ENCODE measurements around the gene AVL9.
"Not testable (repeated sequence)": the region's sequence is repeated elsewhere in the genome, so short reads cannot be mapped to it uniquely, and the experiment has no call there.

AVL9 gene

GRCh38 chr7:32495298-32496051 lies at the start of gene AVL9:
AVL9 (plus strand) TSS chr7:32495489; CDS start chr7:32495710, 221 bp downstream.
- H3K36me3 Mint-ChIP-seq: peaks cover 21% of the 10 kb centered on the region

GRCh38 chr7:32447218-32447617 lies 48.1 kb upstream of the AVL9 start:
- H3K4me1 Mint-ChIP-seq: no peaks in the 10 kb centered on the region
- no peaks in the 10 kb centered on the region for H3K27me3 Mint-ChIP-seq
- no peak overlapping the region for H3K27ac Mint-ChIP-seq
- CTCF ChIA-PET: no interaction called here
- no peaks in the 10 kb centered on the region for H3K36me3 Mint-ChIP-seq
- no peak for DNase-seq
- H3K4me3 Mint-ChIP-seq: no peak overlapping the region
- H3K9me3 Mint-ChIP-seq: no peaks in the 10 kb centered on the region

More at GRCh38 chr7:32495298-32496051, at the start of gene AVL9:
- CTCF ChIA-PET: no interaction called here
- Mint-ChIP-seq H3K27me3 (no peaks in the 10 kb centered on the region), H3K4me3 (peak within 1 kb of the TSS; percentile 91), H3K4me1 (peaks cover 41% of the 10 kb centered on the region), H3K9me3 (peaks cover 4% of the 10 kb centered on the region), H3K27ac (peak within 1 kb of the TSS; percentile 97)
- DNase-seq: peak; percentile 100

- H3K9me3 Mint-ChIP-seq: no peaks in the 10 kb centered on the region
These were observed 41.8 kb upstream of the AVL9 start for GRCh38 chr7:32453341-32454011.

DNA sequence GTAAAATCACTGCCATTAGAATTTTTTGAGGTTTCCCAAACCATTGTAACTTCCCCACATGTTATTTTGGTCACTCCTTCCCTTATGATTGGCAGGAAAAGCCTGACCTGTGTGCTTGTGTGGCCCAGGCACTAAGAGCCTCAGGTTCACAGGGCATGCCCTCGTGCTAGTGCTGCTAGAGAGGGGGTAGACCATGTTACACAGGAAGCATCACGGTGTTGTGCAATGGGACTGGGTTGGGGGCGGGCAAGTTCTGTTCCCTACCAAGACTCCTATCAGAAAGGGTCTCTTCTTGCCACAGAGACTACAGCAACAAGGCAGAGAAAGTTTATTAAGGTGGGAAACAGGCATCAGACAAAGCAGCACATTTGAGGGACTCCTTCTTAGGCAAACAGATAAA lies 37.3 kb upstream of the AVL9 start:
- H3K9me3 Mint-ChIP-seq: no peaks in the 10 kb centered on the region
- CTCF ChIA-PET: no interaction called here
- H3K4me1 Mint-ChIP-seq: no peaks in the 10 kb centered on the region
- no peak overlapping the region for H3K4me3 Mint-ChIP-seq
- DNase-seq: no peak
- H3K27ac Mint-ChIP-seq: no peak overlapping the region
- H3K36me3 Mint-ChIP-seq: no peaks in the 10 kb centered on the region
- H3K27me3 Mint-ChIP-seq: no peaks in the 10 kb centered on the region

More at GRCh38 chr7:32453341-32454011, 41.8 kb upstream of the AVL9 start:
- CTCF ChIA-PET: no interaction called here
- Mint-ChIP-seq H3K4me3 (no peak overlapping the region), H3K27me3 (no peaks in the 10 kb centered on the region), H3K27ac (no peak overlapping the region), H3K36me3 (no peaks in the 10 kb centered on the region), H3K4me1 (no peaks in the 10 kb centered on the region)
- no peak for DNase-seq

GRCh38 chr7:32459788-32460187 lies 35.5 kb upstream of the AVL9 start:
- H3K27me3 Mint-ChIP-seq: no peaks in the 10 kb centered on the region
- no peak overlapping the region for H3K4me3 Mint-ChIP-seq
- no peaks in the 10 kb centered on the region for H3K9me3 Mint-ChIP-seq
- no peak overlapping the region for H3K27ac Mint-ChIP-seq
- H3K36me3 Mint-ChIP-seq: no peaks in the 10 kb centered on the region
- CTCF ChIA-PET: no interaction called here
- no peak for DNase-seq
- no peaks in the 10 kb centered on the region for H3K4me1 Mint-ChIP-seq

DNA sequence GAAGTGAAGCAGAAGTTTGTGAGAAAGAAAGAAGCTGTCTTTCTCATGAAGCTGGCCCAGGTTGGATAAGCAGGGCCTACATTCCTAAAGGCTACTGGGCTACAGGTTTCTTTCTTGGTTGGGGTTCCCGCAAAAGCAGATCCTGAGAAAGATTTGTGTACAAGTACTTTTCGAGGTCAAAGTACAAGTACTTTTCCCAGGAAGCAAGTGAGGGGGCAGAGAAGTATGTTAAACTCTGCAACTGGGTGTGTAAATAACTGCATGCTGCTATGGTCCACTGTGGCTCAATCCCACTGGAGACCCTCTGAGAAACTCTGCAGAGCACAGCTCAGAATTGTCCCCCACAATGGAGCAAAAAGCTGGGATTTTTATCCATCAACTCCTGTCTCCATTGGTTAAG lies 33.8 kb upstream of the AVL9 start:
- CTCF ChIA-PET: no interaction called here
- DNase-seq: no peak
- no peaks in the 10 kb centered on the region for H3K36me3 Mint-ChIP-seq

DNA sequence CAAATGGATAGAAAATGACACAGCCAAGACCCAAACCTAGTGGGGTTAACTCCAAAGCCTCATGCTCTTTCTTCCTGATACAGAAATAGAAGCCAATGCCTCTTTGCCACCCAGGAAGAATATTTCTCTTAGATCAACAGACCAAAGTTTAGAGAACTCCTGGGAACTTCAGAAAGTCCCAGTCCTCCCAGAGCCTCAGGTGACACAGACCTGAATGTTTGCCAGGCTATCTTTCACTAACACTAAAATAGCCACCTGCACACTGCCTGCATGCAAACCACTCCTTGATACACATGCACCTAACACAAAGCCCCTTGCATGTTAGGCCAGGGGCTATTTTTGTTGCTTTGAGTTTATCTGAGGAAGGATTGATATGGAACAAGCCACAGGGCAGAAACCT lies 32.8 kb upstream of the AVL9 start:
- Mint-ChIP-seq H3K27me3 (no peaks in the 10 kb centered on the region), H3K36me3 (no peaks in the 10 kb centered on the region), H3K9me3 (no peaks in the 10 kb centered on the region), H3K4me3 (no peak overlapping the region), H3K27ac (no peak overlapping the region), H3K4me1 (no peaks in the 10 kb centered on the region)
- CTCF ChIA-PET: no interaction called here
- no peak for DNase-seq

More for the DNA sequence above, 33.8 kb upstream of the AVL9 start:
- H3K27me3 Mint-ChIP-seq: no peaks in the 10 kb centered on the region
- H3K9me3 Mint-ChIP-seq: no peaks in the 10 kb centered on the region
- H3K27ac Mint-ChIP-seq: no peak overlapping the region
- no peaks in the 10 kb centered on the region for H3K4me1 Mint-ChIP-seq
- H3K4me3 Mint-ChIP-seq: no peak overlapping the region

DNA sequence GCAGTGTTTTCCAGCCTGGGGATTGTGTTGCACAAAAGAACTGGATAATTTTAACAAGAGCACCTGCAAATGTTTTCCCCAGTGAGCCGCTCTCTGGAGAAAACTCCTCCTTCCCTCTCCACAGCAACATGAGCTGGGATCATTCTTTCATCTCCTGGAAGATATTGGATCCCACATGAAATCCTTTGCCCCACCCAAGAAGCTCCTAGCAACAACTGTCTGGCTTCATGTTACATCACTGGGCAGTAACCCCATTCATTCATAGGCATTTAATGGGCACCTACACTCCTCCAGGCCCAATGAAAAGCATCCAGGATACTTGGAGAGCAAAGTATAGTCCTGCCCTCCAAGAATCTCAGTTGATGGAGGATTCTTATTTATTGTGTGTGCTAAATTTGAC lies 32.3 kb upstream of the AVL9 start:
- Mint-ChIP-seq H3K27ac (no peak overlapping the region), H3K9me3 (no peaks in the 10 kb centered on the region), H3K36me3 (no peaks in the 10 kb centered on the region), H3K4me3 (no peak overlapping the region), H3K27me3 (no peaks in the 10 kb centered on the region), H3K4me1 (no peaks in the 10 kb centered on the region)
- DNase-seq: no peak
- CTCF ChIA-PET: no interaction called here

GRCh38 chr7:32464641-32465416 lies 30.5 kb upstream of the AVL9 start:
- CTCF ChIA-PET: interaction anchor here (0.6 kb wide), 1 partner anchor 109 kb away, joined by 3 read pairs; no protein-coding TSS in a partner anchor
- H3K27ac Mint-ChIP-seq, DNase-seq, H3K36me3 Mint-ChIP-seq, H3K4me3 Mint-ChIP-seq, H3K4me1 Mint-ChIP-seq, H3K9me3 Mint-ChIP-seq, H3K27me3 Mint-ChIP-seq: not testable (repeated sequence)

DNA sequence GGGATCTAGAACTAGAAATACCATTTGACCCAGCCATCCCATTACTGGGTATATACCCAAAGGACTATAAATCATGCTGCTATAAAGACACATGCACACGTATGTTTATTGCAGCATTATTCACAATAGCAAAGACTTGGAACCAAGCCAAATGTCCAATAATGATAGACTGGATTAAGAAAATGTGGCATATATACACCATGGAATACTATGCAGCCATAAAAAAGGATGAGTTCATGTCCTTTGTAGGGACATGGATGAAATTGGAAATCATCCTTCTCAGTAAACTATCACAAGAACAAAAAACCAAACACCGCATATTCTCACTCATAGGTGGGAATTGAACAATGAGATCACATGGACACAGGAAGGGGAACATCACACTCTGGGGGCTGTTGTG lies 25.3 kb upstream of the AVL9 start:
- H3K4me3 Mint-ChIP-seq, H3K4me1 Mint-ChIP-seq, CTCF ChIA-PET, H3K27me3 Mint-ChIP-seq, H3K36me3 Mint-ChIP-seq, DNase-seq, H3K27ac Mint-ChIP-seq, H3K9me3 Mint-ChIP-seq: not testable (repeated sequence)

GRCh38 chr7:32470871-32471270 lies 24.4 kb upstream of the AVL9 start:
- H3K36me3 Mint-ChIP-seq: no peaks in the 10 kb centered on the region
- H3K4me3 Mint-ChIP-seq: no peak overlapping the region
- H3K27me3 Mint-ChIP-seq: peaks cover 4% of the 10 kb centered on the region
- H3K27ac Mint-ChIP-seq: no peak overlapping the region
- no peak for DNase-seq
- CTCF ChIA-PET: no interaction called here
- H3K9me3 Mint-ChIP-seq: no peaks in the 10 kb centered on the region
- H3K4me1 Mint-ChIP-seq: no peaks in the 10 kb centered on the region

- CTCF ChIA-PET: no interaction called here
- H3K9me3 Mint-ChIP-seq: no peaks in the 10 kb centered on the region
These were observed 23.3 kb upstream of the AVL9 start for GRCh38 chr7:32472015-32472414.

GRCh38 chr7:32474008-32474407 lies 21.3 kb upstream of the AVL9 start:
- Mint-ChIP-seq H3K36me3 (no peaks in the 10 kb centered on the region), H3K27ac (no peak overlapping the region), H3K4me3 (no peak overlapping the region), H3K27me3 (peaks cover 15% of the 10 kb centered on the region), H3K9me3 (no peaks in the 10 kb centered on the region), H3K4me1 (no peaks in the 10 kb centered on the region)
- no peak for DNase-seq
- CTCF ChIA-PET: no interaction called here

More at GRCh38 chr7:32472015-32472414, 23.3 kb upstream of the AVL9 start:
- H3K4me1 Mint-ChIP-seq: no peaks in the 10 kb centered on the region
- no peak for DNase-seq
- H3K36me3 Mint-ChIP-seq: no peaks in the 10 kb centered on the region
- H3K27ac Mint-ChIP-seq: no peak overlapping the region
- no peak overlapping the region for H3K4me3 Mint-ChIP-seq
- H3K27me3 Mint-ChIP-seq: peaks cover 9% of the 10 kb centered on the region

GRCh38 chr7:32476816-32477648 lies 18.3 kb upstream of the AVL9 start:
- Mint-ChIP-seq H3K9me3 (no peaks in the 10 kb centered on the region), H3K4me3 (no peak overlapping the region), H3K27me3 (peaks cover 20% of the 10 kb centered on the region), H3K27ac (no peak overlapping the region), H3K4me1 (peaks cover 6% of the 10 kb centered on the region), H3K36me3 (no peaks in the 10 kb centered on the region)
- CTCF ChIA-PET: interaction anchor here (1.4 kb wide), 1 partner anchor 267 kb away, joined by 4 read pairs; no protein-coding TSS in a partner anchor
- DNase-seq: no peak
